HG03060 (cell line): Measurements from ENCODE around the gene CPNE5.
"Not testable (repeated sequence)": the region's sequence is repeated elsewhere in the genome, so short reads cannot be mapped to it uniquely, and the experiment has no call there.

Experiments used
- ATAC-seq: cut with Tn5 transposase; IDR thresholded peaks from one replicate; pipeline ENCODE4 v1.9.1; 2021; ENCODE audit warnings: low read depth, moderate number of reproducible peaks; ENCODE audit not compliant: unreplicated experiment

CPNE5 gene

GRCh38 chr6:36715469-36715868 lies 123.8 kb downstream of the CPNE5 start:
- no peak for ATAC-seq

- no peak for ATAC-seq
Measured at GRCh38 chr6:36714511-36714910, 124.7 kb downstream of the CPNE5 start.

GRCh38 chr6:36713846-36714245 lies 125.4 kb downstream of the CPNE5 start:
- ATAC-seq, result no peak

- no peak for ATAC-seq
Measured at GRCh38 chr6:36712816-36713215, 126.4 kb downstream of the CPNE5 start.

GRCh38 chr6:36706339-36706738 lies 132.9 kb downstream of the CPNE5 start:
- no peak for ATAC-seq

GRCh38 chr6:36704961-36705577 lies 134.2 kb downstream of the CPNE5 start:
- not testable (repeated sequence) for ATAC-seq

- no peak for ATAC-seq
Measured at GRCh38 chr6:36703982-36704381, 135.3 kb downstream of the CPNE5 start.

GRCh38 chr6:36703081-36703606 lies 136.1 kb downstream of the CPNE5 start:
- ATAC-seq, result no peak

- ATAC-seq, result no peak
Measured at GRCh38 chr6:36702656-36703055, 136.6 kb downstream of the CPNE5 start.

GRCh38 chr6:36701401-36701991 lies 137.7 kb downstream of the CPNE5 start:
- no peak for ATAC-seq

GRCh38 chr6:36700831-36701230 lies 138.4 kb downstream of the CPNE5 start:
- ATAC-seq, result no peak

- no peak for ATAC-seq
Measured at GRCh38 chr6:36700071-36700812, 139.0 kb downstream of the CPNE5 start.

- no peak for ATAC-seq
Measured at GRCh38 chr6:36699348-36699747, 139.9 kb downstream of the CPNE5 start.

- ATAC-seq, result no peak
Measured at GRCh38 chr6:36698871-36699271, 140.4 kb downstream of the CPNE5 start.

- no peak for ATAC-seq
Measured at GRCh38 chr6:36698196-36698595, 141.0 kb downstream of the CPNE5 start.

GRCh38 chr6:36697481-36697903 lies 141.8 kb downstream of the CPNE5 start, which contains the start of gene RAB44:
Gene RAB44 (plus strand): TSS chr6:36697826. CDS start chr6:36704236, 6,410 bp downstream.
- ATAC-seq, result no peak

- no peak for ATAC-seq
Measured at GRCh38 chr6:36695414-36695813, 143.8 kb downstream of the CPNE5 start.

- ATAC-seq, result no peak
Measured at GRCh38 chr6:36694616-36695015, 144.6 kb downstream of the CPNE5 start.

GRCh38 chr6:36692861-36693702 lies 146.2 kb downstream of the CPNE5 start:
- ATAC-seq, result no peak

- no peak for ATAC-seq
Measured at GRCh38 chr6:36692220-36692619, 147.0 kb downstream of the CPNE5 start.

- no peak for ATAC-seq
Measured at GRCh38 chr6:36691612-36692011, 147.6 kb downstream of the CPNE5 start.
